Measurements from ENCODE around the gene FASTKD3.

Gene FASTKD3

DNA sequence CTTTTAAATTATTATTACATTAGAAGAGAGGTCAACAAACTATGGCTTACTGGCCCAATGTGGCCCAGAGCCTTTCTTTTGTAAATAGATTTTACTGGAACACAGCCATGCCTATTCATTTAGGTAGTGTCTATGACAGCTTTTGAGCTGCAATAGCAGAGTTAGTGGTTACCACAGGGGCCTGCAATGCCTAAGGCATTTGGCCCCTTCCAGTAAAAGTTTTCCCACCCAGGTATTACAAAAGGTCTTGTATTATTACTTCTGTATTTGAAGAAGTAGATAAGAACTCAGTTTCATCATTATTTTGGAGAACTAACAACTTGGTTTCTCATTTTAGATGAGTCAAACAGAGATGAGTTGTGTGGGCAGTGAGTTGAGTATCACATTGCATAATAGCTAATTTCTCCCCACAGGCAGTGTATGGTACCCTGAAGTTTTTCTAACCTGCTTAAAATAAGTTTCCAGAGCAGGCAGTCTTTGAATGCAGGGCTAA is 9.6 kb upstream of the FASTKD3 start:
- no peak for DNase-seq

DNA sequence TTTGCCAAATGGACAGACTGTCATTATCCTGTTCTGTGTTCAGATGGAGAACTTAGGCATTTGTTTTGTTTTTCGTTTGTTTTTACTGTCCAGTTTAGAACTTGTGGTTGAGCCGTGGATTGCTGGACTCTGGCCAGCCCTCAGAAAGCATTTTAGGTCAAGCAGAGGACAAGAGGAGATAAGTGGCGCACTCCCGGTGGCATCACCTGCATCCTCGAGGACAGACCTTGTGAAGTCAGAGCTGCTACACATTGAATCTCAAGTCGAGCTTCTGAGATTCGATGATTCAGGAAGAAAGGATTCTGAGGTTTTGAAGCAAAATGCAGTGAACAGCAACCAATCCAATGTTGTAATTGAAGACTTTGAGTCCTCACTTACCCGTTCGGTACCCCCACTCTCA is 9.0 kb upstream of the FASTKD3 start:
- DNase-seq: no peak

DNA sequence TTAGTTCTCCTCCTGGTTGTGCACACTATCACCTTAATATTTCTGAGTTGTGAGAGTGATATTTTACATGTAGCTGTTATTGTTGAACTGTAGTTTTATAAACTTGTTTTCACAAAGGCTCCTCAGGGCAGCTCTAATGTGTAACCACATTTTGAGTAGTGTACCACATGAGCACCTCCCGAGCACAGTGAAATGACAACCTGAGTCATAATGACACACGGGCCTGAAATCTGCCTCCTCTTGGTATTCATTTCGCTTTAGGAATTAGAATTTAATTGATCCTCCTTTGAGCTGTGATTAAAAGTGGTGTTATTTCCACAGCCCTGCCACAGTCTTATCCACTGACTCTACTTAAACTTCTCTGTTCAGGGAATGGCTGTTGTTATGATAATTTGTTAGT is 8.0 kb upstream of the FASTKD3 start:
- DNase-seq: no peak

DNA sequence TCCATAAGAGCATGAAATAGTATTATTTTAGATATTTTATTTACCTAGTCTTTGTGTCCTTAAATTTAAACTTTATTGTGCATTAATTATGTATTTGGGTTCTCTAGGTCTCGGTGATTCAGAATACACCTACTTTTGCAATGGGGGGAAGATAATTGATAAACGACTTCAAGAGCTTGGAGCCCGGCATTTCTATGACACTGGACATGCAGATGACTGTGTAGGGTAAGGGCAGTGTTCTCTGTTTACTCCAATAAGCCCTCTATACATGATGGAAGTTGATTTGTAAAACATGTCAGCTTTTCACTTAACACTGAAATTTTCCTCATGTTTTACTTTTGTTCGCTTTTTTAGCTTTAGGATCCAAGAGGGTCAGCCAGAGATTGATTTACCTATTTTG is 6.3 kb upstream of the FASTKD3 start:
- DNase-seq: no peak

DNA sequence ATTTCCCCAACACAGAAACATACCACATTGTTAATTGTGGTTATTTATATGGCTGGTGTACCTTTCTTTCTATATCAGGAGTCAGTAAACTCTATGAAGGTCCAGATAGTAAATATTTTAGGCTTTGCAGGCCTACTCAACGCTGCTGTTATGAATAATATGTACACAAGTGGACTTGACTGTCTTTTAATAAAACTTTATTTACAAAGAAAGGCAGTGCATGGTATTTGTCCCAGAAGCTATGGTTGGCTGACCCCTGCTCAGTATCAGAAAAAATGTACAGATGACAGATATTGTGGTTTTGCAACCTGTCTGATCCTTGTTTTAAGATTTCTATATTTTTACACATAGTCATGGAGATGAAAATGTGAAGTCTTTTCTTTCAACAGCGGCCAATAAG is 5.8 kb upstream of the FASTKD3 start:
- DNase-seq: no peak

DNA sequence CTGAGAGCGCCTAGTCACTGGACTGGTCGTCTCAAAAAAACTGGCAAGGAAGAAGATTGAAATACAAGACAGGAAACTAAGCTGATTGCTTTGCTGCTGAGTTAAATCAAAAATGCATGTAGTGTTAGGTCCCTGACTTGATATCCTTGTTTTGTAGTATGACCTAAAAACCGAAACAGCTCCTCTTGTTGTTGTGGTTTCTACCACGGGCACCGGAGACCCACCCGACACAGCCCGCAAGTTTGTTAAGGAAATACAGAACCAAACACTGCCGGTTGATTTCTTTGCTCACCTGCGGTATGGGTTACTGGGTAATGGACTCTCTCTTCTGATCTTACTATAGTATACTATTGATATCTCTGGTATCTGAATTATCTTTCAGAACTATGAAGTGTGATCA is 4.4 kb upstream of the FASTKD3 start:
- DNase-seq: no peak

DNA sequence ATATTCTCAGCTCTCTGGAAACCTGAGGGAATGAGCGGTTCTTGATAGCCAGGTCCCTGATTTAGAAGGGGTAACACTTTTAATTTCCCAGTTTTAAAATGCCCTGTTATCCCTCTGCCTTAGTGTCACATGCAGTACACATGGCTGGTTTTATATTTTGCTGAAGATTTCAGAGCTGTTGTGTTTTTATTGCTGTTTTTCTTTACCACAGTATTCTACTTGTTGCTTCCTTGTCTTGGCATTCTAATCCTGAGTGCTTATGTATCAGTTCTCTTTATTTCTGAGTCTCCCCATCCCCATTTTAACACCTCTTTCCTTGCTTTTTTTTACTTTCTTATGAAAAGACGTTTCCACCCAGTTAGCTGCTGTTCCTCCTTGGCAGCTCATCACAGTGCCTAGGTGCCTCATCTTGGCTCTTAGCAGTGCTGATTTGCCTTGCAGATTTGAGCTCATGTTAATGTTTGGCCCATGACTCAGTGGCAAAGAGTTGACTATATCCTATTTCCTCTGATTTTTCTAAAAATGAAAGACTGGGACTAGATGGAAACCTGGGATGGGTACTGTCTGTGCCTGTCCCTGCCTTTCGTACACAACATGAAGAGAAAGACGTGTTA is 3.8 kb upstream of the FASTKD3 start:
- no peak for DNase-seq

DNA sequence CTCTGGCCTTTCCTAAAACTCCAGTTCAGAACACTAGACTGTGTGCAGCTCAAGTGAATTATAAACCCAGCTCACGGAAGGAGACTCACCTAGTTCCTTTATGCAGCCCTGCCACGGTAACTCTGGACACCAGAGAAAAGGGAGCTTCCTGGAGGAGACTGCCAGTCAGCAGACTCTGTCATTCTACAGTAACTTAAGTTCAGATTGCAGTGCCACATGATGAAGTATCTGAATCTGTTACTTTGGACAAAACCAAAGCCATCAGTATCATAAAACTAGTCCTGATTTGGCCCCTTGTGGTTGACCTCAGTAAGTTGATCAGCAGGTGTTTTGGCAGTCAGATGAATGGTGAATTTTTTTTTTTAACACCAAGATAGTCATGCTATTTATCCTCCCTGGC is 2.8 kb upstream of the FASTKD3 start:
- DNase-seq: no peak

DNA sequence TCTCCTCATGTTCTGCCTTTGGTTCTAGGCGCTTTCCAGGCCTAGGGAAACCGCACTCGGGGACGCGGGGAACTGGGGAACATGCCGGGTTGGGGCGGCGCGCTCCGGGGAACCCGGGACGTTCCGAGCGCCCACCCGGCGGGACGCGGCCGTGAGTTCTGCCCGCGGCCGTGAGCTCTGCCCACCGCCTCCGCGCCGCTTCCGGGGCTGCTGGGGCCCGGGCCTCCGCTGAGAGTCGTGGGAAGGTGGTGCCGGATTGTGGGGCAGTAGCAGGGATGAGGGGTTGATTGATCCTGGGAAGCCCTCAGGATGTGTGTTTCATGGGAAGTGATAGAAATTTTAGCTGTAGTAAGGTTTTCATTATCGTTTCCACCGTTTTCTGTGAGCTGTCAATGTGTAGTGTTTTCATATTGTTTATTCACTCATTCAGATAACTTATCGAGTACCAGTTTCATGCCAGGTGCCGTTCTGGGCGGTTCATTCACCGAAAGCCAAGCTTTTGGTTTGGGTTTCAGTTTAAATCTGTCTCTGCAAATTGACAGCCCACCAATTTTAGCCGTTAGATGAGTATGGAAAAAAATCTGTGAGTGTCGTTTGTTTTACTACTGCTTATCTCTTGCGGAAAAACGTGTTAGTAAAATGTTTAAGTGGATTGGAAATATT is 774 bp upstream of the FASTKD3 start:
- DNase-seq: peak in 1 of 4 experiments; percentile 17

DNA sequence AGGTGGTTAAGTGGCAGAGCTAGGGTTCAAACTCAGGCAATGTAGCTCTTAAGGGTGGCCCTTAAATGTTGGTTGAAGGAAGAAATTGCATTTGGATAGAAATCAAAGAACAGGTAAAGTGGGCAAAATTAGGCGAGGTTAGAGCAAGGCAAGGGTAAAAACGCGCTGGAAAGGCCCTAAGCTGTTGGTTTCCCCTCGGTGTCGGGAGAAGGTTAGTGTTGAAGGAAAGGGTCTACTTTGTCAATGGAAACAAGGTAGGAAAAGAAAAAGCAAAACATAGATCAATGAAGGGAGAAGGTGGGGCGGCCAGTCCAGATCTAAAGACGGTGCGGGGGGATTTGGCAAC is 431 bp downstream of the FASTKD3 start:
- no peak for DNase-seq

DNA sequence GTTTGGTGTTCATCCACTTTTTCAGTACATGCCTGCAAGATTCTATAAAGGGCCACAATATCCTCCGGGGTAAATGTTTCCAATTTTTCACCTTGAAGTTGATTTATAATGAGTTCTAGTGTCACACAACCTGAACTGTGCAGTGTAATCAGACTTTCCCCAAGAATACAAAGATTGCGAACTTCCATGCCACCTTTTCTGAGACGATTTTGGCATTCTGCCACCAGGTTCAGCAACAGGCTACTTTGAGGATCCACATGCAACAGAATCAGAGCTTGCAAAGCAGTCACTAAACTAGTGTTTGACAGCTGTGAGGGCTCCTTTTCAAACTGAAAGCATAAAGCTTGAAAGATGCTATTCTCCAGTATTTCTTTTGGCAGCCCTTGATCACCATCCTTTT is 1.6 kb downstream of the FASTKD3 start:
- DNase-seq: no peak

DNA sequence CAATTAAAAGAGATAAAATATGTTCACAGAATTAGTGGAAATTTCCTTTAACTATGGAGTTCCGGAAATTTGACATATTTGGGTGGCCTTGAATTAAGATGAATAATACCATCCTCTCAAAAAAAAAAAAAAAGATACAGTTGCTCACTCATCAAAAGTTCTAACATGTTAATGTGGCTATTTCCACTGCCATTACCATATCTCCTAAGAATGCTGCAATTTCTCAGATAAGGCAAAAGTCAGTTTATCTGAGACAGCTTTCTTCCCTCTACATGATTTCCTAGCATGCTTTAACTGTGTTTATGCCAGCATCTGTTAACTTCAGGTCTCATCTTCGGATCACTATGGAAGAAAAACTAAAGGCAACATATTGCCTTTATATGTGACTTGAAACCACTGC is 2.6 kb downstream of the FASTKD3 start:
- no peak for DNase-seq

DNA sequence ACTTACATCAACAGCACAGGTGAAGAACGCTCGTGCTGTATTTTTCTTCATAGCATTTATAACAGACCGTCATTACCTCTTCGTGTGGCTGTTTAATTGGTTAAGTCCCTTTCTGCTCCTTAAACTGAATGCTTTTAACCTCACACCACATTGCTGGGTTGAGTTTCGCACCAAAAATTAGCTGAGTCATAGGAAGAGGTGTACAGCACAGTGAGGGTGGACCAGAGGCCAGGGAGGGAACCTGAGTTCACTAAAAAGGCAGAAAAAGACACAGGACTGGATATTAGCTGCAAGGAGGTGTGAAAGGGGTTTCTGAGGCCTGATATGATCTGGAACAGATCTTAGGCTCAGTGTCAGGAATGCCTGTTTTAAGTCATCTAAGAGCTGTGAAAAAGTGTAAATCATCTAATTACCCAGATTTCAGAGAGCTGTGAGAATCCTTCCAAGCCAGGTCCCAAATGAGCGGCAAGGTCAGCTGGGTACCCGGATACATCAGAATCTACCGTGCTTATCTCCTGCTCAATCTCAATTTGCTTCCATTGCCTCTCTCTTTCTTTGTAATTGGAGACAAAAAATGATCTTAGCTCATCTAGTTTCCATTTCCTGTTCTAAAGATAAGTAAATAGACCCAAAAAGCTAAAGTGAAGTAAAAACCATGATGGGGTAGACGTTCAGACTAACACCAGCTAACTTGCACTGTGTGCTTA is 10.8 kb downstream of the FASTKD3 start:
- DNase-seq: no peak

DNA sequence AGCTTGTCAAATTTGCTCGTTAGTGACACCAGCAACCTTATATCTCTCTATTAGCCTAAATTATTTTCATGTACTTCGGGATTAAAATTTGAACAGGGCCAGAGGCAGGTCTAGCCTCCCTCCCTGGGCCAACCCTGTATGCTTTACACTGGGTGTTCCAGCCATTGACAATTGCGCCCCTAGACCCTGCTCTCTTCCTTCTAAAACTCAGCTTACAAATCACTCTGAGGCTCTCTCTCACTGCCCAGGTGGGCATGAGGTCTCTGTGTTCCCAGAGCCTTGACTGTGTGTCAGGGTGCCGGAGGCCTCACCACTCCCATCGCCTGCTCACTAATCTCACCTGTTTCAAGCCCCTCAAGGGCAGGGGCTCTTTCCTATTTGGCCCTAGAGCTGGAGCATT is 11.5 kb downstream of the FASTKD3 start:
- no peak for DNase-seq

DNA sequence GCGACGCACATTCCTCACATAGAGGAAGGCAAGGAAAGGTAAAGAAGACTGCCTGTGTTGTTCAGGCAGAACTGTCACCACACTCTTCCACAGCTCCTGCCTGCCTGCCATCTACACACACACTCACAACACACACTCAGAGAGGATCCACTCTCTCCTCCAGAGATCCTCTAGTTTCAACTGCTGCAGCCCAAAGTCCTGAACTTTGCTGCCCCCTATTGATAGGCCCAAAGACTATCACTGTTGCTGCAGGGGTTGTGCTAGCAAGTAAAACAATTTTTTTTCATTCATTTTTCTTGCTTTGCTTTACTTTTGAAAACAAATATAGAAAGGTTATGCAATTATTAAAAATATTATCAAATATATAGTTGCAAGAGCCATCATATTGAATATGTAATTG is 12.0 kb downstream of the FASTKD3 start:
- no peak for DNase-seq

DNA sequence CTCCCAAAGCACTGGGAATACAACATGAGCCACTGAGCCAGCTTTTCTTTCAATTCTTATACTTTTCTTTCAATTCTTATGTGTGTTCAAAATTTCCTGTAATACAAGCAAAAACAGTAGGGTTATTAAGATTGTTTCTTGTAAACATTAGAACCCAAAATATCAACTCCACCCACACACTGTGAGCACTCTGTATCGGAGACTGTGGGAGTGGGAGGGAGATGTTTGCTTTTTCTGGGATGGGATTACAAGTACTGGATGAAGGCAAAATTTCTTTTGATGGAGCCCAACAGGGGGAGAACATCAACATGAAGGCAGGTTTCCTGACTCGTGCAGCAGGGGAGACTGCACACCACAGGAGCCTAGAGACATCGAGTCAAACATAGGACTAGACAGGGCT is 13.2 kb downstream of the FASTKD3 start:
- DNase-seq: no peak

DNA sequence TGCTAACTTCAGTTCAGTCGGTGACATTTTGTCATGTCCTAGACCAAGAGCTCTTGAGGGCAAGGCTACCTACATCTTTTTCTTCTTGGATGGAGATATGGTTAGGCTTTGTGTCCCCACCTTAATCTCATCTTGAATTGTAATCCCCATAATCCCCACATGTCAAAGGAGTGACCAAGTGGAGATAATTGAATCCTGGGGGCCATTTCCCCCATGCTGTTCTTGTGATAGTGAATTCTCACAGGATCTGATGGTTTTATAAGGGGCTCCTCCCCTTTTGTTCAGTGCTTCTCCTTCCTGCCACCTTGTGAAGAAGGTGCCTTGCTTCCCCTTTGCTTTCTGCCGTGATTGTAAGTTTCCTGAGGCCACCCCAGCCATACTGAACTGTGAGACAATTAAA is 15.8 kb downstream of the FASTKD3 start:
- no peak for DNase-seq

DNA sequence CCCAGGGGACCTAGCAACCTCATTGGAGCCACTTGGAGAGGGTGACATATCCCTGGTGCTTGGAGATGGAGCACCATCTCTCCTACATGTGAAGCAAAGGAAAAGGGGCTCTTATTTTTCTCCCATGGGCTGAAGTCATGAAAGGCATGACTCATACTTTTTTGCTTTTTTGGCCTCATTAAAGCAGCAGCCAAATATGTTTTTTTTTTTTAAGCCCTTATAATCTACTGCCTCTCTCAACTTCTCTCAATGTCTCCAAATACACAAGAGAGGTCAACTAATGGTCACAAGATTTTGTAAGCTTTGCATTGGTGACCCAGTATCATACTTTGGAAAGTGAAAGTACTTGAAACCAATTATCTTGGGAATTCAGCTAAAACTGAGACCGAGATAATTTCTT is 16.3 kb downstream of the FASTKD3 start:
- no peak for DNase-seq

DNA sequence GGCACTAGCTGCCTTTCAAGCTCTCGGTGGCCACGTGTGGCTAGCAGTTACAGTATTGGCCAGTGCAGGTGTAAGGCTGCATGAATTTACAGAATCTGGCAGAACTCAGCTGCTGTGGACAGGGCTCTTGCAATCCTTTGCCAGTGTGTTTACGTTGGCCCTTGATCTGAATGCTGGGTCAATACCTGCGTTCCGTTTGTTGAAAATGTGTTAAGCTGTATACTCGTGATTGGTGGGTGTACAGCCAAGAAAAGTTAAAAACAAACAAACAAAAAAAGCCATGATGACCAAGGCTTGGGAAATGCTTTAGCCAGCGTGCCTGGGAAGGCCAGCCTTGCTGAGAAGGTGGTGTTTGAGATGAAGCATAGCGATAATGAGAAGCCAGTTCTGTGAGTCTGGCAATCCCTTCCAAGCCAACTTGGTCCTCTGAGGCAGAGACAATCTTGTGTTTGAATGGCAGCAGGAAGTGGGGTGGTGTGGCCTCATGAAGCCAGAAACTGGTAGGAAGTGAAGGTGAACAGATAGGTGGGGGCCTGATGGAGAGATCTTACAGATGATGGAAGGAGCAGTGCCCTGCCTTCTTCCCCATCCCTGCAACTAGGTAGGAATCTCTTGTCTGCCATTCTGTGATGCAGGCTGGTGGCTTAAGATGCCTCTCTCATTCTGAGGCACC is 17.1 kb downstream of the FASTKD3 start:
- no peak for DNase-seq

DNA sequence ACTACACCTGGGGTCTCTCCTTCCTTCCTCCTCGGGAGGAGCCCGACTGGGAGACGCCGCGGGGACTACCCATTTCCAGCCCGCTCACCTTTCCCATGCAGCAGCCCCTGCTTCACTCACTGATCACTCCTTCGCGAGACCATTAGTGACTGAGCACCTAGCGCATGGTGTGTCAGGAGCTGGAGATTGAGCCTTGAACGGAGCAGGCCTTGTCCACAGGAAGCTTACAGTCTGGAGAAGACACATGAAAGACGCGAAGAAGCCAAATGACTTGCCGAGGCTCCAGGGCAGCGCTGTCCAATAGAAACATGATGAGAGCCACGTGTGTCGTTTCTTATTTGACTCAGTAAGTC is 17.6 kb downstream of the FASTKD3 start:
- no peak for DNase-seq

DNA sequence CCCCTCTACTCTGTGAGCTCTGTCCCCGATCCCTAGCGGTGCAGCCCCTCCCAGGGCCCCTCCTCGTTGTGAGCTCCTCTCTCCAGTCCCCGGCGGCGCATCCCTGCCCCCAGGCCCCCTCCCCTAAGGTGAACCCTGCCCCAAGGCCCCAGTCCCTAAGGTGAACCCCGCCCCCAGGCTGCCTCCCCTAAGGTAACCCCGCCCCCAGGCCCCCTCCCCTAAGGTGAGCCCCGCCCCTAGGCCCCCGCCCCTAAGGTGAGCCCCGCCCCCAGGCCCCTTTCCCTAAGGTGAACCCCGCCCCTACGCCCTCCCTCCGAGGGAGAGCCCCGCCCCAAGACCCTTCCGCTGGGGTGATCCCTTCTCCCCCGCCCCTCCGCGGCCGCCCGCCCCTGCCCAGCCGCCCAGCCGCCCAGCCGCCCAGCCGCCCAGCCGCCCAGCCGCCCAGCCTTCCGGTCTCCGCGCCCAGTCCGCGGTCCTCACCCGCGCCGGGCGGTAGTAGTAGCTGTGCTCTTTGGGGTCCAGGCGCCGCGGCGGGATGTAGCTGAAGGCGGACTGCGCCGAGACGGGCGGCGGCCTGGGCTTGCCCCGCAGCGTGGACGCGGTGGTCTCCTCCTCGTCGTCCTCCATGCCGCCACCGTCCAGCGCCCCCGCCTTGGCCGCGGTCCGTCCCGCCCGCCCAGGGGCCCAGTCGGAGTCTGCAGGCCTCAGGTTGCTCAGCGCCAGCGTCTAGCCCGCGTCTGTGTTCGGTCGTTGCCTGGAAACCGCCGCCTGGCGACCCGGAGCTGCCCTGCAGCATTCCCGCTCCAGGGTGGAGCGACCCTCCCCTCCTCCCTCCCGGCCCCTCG is 18.2 kb downstream of the FASTKD3 start, which contains the start of gene CFAP90:
TSS of gene CFAP90 (minus strand) at position 739 of the 845 bp plus-strand sequence. CDS start at position 627, 112 bp downstream.
- DNase-seq: peak in 2 of 4 experiments; percentile 14 to 36

DNA sequence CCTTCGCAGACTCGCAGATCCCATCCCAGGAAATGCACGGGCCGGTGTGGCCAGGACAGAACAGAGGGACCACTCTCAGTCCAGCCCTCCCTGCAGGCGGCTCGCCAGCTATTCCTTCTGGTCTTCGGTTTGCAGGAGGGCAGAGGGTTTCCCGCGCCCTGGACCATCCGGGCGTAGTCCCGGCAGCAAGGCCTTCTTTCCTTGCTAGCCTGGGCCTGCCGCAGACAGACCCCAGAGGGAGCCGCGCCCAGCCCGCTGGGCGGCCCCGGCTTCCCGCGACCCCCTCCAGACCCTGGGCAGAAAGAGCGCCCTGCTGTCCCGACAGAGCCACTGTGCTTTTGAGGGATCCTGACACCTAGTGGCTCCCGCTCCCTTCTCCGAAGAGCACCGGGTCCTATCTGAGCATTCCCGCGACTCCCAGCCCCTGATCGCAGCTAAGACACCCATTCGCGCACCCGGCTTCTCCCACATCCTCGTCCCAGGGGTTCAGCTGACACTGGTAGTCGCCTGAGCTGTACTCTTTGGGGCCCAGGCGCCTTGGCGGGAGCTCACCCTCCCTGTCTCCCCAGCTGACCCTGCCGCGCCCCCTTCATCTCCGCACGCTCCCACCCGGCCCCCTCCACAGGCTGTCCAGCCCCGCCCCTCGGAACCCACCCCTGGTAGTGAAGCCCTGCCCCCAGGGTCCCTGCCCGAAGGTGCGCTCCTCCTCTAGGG is 19.0 kb downstream of the FASTKD3 start:
- no peak for DNase-seq
